ENCODE measurements around the gene ZNF358. TPM values are rescaled to one million over a fixed set of nuclear protein-coding genes. Genes with fewer than 3 reads are reported as not detected.
"Not testable (repeated sequence)": the region's sequence is repeated elsewhere in the genome, so short reads cannot be mapped to it uniquely, and the experiment has no call there.

ZNF358 gene
- total RNA-seq, 1 experiment from 2014 or later = 35.8 TPM

DNA sequence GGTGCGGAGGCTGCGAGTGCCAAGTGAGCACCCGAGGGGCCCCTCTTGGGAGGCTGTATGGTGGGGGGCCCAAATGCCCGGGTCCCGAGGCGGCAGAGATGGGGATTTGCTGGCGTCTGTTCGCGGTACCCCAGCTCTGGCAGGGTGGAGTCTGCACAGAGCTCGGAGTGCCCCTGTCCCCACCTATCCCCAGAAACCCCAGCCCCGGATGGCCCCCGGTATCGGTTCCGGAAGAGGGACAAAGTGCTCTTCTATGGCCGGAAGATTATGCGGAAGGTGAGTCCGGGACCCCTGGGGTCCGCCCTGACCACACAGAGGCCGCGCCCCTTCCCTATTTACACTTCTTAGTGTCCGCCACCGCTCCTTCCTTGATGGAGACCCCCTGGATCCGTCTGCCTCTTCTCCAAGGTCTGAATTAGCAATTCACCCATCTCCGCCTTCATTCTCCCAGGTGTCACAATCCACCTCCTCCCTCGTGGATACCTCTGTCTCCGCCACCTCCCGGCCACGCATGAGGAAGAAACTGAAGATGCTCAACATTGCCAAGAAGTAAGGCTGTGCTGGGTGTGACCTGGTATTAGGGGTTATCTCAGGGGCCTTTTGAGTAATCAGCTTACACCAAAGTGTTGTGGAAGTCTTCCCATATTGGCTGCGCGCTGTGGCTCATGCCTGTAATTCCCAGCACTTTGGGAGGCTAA, 20.2 kb downstream of the ZNF358 start:
- DNase-seq (ENCODE audit: low read depth) = no peak

DNA sequence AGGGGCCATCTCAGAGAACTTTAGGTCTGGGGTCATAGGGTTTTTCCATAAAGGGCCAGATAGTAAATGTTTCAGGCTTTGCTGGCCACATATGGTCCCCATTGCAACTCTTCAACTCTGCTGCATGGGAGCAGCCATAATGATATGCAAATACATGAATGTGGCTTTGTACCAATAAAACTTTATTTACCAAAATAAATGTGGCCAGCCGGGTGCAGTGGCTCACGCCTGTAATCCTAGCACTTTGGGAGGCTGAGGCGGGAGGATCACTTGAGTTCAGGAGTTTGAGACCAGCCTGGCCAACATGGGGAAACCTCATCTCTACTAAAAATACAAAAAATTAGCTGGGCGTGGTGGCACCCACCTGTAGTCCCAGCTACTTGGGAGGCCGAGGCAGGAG, 23.1 kb downstream of the ZNF358 start:
- DNase-seq (ENCODE audit: low read depth) = not testable (repeated sequence)

DNA sequence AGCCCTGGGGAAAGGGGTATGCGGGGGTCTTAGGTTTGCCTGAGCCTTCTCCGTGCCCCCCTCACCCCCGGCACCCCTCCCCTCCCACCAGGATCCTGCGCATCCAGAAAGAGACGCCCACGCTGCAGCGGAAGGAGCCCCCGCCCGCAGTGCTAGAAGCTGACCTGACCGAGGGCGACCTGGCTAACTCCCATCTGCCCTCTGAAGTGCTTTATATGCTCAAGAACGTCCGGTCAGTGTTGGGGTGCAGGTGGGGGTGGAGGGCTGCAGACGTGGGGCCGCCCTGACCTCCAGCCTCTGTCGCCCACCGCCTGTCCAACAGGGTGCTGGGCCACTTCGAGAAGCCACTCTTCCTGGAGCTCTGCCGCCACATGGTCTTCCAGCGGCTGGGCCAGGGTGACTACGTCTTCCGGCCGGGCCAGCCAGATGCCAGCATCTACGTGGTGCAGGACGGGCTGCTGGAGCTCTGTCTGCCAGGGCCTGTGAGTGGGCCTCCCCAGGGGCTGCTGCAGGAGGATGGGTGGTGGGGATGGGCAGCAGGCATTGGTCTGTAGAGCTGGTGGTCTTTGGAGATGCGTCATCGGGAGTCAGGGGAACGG, 24.0 kb downstream of the ZNF358 start:
- DNase-seq (ENCODE audit: low read depth) = no peak

DNA sequence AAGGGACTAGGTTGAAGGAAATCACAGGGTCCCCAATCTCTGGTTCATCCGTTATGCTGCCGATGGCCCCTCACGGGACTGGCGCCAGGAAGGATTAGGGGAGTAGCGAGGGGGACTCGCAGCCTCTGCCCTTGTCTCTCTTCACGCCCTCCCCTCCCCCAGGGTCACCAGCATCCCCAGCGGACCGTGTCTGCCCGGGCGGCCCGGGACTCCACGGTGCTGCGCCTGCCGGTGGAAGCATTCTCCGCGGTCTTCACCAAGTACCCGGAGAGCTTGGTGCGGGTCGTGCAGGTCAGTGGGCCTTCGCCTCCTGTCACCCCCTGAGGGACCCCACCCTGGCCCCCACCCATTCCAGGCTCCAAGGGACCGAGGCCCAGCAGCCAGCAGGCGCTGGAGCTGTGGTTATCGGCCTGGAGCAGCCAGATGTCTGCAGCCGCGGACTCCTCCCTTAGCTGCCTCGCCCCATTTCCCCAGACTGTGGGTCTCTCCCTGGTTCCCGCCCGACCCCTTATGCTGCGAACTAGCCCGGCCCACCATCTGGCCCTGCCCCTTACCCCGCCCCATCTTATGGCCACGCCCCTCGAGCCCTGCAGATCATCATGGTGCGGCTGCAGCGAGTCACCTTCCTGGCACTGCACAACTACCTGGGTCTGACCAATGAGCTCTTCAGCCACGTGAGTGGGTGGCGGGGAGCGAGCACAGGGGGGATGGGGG, 25.0 kb downstream of the ZNF358 start:
- DNase-seq (ENCODE audit: low read depth) = no peak

DNA sequence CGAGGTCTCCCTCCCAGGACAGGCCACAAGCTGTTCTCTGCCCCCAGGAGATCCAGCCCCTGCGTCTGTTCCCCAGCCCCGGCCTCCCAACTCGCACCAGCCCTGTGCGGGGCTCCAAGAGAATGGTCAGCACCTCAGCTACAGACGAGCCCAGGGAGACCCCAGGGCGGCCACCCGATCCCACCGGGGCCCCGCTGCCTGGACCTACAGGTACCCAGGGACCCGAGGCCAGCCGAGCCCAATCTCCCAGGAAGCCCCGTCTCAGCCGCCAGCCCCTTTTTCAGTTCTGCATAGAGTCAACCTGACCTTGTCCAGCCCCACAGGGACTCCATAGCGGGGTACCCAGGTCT, 25.5 kb downstream of the ZNF358 start:
- no peak for DNase-seq (ENCODE audit: low read depth)

DNA sequence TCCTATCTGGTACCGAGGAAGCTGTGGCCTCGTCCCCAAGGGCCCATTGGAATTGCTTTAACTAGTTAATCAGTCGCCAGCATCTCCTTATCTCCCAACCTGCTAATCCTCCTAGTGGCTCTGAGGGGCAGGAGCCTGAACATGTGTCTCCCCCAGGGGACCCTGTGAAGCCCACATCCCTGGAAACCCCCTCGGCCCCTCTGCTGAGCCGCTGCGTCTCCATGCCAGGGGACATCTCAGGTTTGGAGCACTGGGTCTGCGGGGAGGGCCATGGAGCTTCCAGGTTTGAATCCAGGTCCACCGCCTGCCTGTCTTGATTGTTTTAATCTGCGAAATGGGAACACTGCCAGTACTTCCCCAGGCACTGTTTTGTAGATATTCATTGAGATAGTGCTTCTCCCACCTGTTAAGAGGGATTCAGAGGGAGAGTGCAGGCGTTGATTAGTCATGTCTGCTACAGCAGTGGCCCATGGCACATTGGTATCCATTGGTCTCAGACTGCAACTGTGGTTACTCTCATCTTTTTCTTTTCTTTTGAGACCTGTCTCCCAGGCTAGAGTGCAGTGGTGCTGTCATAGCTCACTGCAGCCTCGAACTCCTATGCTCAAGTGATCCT, 26.0 kb downstream of the ZNF358 start:
- DNase-seq (ENCODE audit: low read depth) = no peak

DNA sequence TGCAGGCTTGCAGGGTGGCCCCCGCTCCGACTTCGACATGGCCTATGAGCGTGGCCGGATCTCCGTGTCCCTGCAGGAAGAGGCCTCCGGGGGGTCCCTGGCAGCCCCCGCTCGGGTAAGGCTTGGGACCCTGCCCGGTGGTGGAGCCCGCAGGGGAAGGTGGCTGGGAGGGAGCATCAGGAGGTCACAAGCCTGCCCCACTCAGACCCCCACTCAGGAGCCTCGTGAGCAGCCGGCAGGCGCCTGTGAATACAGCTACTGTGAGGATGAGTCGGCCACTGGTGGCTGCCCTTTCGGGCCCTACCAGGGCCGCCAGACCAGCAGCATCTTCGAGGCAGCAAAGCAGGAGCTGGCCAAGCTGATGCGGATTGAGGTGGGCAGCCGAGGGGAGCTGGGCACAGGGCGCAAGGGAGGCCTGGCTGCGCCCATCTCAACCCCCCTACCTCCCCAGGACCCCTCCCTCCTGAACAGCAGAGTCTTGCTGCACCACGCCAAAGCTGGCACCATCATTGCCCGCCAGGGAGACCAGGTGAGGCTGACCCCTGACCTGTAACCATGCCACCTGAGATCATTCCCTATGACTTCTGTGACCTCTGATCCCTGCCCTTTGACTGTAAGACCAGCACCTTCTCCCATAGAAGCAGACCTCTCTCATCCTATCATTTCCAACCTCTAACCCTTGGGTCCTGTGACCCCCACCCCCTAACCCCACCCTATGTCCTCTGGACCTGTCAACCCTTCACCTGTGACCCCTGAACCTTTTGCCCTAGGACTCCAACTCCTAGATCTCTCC, 26.8 kb downstream of the ZNF358 start:
- DNase-seq (ENCODE audit: low read depth) = no peak

DNA sequence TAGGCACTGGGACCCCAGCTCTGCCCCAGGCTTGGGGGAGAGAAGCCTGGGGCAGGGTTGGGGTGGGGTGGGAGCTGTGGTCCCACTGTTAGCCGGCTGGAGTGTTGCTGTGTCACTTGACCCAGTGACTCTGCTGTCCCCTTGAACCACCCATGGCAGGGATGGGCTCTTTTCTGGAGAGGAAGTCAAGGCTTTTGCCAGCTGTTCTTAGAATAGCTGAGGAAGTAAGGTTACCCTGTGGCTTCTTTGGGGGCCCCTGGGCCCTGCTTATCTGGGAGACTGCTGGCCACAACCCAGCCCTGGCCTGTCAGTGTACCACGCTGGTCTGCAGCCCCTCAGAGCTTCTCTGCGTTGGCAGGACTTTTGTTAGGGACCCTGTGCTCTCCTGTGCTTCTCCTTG, 28.7 kb downstream of the ZNF358 start:
- no peak for DNase-seq (ENCODE audit: low read depth)

DNA sequence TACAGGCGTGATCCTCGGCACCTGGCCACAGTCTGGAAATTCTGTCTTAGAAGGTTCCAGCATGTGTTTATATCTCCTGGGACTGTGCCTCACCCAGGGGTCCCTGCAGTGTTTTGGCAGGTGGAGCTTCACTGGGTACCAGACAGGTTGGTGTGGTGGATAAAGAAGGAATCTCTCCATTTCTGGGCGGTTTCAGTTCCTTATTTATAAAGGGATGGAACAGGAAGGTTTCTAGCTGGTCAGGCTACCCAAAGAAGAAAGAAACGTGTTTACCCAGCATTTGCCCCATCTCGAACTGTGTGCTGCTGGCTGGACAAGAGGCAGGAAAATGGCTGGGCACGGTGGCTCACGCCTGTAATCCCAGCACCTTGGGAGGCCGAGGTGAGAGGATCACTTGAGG, 29.4 kb downstream of the ZNF358 start:
- no peak for DNase-seq (ENCODE audit: low read depth)

DNA sequence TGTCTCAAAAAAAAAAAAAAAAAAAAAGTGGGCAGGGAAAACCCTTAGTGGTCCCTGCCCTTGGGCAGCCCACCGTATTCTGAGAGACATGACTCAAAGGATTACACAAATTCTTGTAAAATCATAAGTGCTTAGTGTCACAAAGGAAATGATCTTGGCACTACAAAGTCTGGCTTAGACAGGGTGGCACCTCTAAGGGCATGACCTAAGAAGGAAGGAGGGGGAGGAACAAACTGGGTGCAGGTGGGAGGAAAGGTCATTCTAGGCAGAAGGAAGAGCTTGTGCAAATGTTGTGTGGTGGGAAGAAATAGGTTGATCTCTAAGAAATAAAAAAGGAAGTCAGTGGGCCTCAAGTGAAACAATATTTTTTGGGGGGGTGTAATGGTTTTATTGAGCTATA, 30.0 kb downstream of the ZNF358 start:
- DNase-seq (ENCODE audit: low read depth) = no peak

DNA sequence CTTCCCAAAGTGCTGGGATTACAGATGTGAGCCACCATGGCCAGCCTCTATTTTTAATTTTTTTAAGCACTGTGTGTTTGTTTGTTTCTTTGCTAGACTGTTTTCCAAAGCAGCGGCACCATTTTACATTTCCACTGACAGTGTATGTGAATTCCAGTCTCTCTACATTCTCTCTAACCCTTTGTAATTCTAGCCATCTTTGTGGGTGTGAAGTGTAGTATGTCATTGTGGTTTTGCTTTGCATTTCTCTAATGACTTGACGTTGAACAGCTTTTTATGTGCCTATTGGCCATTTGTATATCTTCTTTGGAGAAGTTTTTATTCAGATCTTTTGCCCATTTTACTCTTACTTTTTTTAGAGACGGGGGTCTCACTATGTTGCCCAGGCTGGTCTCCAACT, 31.3 kb downstream of the ZNF358 start:
- no peak for DNase-seq (ENCODE audit: low read depth)

DNA sequence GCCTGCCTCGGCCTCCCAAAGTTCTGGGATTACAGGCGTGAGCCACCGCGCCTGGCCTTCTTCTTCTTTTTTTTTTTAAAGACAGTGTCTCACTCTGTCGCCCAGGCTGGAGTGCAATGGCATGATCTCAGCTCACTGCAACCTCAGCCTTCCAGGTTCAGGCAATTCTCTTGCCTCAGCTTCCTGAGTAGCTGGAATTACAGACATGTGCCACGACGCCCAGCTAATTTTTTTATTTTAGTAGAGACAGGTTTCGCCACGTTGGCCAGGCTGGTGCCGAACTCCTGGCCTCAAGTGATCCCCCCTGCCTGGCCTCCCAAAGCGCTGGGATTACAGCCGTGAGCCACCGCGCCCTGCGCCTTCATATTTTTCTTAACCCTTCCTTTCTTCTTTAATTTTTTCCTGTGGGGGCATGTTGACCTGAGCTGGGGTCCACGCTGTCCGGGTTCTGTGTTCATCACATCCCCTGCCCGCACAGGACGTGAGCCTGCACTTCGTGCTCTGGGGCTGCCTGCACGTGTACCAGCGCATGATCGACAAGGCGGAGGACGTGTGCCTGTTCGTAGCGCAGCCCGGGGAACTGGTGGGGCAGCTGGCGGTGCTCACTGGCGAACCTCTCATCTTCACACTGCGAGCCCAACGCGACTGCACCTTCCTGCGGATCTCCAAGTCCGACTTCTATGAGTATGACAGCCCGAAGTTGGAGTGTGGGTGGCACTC, 33.7 kb downstream of the ZNF358 start:
- DNase-seq (ENCODE audit: low read depth) = no peak

DNA sequence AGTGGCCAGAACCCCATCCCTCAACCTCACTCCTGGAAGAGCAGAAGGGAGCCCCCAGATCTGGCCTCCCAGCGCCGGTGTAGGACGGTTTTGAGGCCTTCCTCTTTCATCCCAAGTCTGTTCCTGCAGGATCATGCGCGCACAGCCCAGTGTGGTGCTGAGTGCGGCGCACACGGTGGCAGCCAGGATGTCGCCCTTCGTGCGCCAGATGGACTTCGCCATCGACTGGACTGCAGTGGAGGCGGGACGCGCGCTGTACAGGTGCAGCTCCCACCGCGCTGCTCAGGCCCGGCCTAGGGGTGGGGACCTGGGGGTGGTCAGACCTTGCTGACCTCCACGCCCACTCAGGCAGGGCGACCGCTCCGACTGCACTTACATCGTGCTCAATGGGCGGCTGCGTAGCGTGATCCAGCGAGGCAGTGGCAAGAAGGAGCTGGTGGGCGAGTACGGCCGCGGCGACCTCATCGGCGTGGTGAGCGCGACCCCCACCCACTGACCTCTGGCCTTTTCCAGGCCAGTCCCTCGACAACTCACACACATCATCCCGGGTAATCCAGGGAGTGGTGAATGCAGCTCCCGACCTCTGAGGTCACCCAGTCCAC, 34.4 kb downstream of the ZNF358 start:
- no peak for DNase-seq (ENCODE audit: low read depth)

DNA sequence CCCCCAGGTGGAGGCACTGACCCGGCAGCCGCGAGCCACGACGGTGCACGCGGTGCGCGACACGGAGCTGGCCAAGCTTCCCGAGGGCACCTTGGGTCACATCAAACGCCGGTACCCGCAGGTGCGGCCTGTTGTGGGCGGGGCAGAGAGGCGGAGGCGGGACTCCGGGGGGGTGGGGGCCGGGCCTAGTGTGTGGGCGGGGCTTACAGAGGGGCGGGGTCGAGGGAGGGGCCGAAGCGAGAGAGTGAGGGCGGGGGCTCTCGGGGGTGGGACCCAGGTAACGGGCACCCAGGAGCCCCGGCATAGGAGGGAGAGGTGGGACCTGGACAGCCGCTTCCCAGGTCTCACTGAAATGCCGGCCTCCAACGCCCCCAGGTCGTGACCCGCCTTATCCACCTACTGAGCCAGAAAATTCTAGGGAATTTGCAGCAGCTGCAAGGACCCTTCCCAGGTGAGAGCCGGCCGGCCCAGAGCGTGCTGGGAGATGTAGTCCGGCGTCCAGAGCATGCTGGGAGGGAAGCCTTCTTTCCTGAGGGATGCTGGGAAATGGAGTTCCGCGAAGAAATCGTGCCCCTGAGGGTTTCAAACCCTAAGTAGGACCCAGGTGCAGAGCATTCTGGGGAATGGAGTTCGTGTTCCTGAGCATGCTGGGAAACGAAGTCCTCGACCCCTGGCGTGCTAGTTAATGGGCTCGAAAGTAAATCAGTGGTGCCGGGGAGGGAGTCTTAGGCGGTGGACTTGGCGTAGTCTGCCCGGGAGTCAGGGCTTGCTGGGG, 35.3 kb downstream of the ZNF358 start:
- DNase-seq (ENCODE audit: low read depth) = peak; percentile 13

DNA sequence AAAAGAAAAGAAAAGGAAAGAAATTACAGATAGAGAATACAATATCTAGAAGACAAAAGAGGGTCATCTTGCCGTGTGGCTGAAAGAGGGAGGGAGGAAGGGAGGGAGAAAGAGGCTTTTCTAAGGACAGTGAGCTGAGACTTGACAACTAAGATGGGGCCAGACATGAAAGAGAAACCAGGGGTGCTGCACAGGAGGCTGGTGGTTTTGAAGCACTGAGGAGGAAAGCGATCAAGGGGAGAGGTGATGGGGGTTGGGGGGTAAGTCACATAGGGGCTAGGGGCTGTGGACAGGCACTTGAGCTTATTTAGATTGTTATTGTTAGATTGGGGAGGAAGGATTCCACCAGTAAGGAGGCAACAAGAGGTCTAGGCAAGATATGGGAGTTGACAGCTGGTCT, 36.9 kb downstream of the ZNF358 start:
- DNase-seq (ENCODE audit: low read depth) = no peak

DNA sequence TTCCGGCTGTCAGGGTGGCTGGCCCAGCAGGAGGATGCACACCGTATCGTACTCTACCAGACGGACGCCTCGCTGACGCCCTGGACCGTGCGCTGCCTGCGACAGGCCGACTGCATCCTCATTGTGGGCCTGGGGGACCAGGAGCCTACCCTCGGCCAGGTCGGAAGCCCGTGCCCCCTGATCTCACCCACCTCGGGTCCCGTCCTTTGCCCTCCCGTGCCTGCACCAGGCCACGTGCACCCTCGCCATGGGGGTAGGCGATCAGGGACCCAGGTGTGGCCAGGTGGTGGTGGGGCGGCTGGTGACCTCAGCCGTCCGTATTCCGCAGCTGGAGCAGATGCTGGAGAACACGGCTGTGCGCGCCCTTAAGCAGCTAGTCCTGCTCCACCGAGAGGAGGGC, 38.7 kb downstream of the ZNF358 start:
- no peak for DNase-seq (ENCODE audit: low read depth)

DNA sequence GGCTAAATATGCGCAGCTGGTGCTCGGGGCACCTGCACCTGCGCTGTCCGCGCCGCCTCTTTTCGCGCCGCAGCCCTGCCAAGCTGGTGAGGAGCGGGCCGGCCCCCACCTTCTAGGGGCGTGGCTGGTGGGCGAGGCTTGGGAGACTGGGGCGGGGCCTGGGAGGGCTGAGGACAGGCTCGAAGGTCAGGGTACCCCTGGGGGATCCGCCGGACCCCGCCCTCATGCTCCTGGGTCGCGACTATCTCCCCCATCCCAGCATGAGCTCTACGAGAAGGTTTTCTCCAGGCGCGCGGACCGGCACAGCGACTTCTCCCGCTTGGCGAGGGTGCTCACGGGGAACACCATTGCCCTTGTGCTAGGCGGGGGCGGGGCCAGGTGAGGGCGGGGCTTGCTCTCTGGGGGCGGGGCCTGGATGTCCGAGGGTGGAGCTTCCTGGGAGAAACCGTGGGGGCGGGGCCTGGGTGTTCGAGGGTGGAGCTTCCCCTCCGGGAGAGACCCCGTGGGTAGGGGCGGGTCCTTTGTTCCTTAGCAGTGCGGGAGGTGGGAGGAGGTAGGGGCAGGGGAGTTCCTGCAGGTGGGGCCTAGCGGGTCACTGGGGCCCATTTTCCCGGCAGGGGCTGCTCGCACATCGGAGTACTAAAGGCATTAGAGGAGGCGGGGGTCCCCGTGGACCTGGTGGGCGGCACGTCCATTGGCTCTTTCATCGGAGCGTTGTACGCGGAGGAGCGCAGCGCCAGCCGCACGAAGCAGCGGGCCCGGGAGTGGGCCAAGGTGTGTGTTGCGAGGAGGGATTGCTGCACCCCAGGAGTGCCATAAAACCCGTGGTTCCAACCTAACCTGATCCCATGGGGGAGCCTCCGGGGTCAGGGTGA, 39.3 kb downstream of the ZNF358 start:
- DNase-seq (ENCODE audit: low read depth) = no peak

DNA sequence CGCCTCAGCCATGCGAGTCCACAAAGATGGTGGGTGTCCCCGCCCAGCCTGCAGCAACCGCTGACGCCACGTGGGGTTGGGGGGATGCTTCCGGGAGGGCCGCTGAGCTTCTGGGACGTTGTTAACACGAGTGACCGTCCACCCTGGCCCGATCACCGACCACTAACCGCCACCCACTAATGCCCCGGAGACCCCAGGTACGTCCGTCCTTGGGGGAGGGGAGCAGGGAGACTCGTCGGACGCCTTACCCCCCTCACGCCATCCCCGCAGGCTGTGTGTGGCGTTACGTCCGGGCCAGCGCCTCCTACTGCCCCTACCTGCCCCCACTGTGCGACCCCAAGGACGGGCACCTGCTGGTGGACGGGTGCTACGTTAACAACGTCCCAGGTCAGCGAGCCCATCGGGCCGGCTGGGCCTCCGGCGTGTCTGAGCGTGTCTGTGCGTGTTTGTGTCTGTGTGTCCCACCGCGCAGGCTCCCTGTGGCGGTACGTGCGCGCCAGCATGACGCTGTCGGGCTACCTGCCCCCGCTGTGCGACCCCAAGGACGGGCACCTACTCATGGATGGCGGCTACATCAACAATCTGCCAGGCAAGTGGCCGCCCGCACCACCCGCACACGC, 40.9 kb downstream of the ZNF358 start:
- DNase-seq (ENCODE audit: low read depth) = no peak

DNA sequence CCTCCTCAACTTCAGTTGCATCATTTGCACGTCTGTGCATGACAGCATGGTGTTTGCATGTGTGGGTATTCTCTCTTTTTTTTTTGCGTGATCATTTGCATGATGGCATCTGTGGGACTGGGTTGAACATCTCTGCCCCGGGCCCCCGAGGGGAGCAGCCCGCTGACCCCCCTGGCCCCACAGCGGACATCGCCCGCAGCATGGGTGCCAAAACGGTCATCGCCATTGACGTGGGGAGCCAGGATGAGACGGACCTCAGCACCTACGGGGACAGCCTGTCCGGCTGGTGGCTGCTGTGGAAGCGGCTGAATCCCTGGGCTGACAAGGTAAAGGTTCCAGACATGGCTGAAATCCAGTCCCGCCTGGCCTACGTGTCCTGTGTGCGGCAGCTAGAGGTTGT, 42.8 kb downstream of the ZNF358 start:
- no peak for DNase-seq (ENCODE audit: low read depth)

Data from RPMI7951 (cell line).